ENCODE results near the gene FAM241A. TPM values are rescaled to one million over a fixed set of nuclear protein-coding genes. Genes with fewer than 3 reads are reported as not detected.

The FAM241A gene
- total RNA-seq, 2 experiments from 2014 or later, result 1.4 to 2.3 TPM

DNA sequence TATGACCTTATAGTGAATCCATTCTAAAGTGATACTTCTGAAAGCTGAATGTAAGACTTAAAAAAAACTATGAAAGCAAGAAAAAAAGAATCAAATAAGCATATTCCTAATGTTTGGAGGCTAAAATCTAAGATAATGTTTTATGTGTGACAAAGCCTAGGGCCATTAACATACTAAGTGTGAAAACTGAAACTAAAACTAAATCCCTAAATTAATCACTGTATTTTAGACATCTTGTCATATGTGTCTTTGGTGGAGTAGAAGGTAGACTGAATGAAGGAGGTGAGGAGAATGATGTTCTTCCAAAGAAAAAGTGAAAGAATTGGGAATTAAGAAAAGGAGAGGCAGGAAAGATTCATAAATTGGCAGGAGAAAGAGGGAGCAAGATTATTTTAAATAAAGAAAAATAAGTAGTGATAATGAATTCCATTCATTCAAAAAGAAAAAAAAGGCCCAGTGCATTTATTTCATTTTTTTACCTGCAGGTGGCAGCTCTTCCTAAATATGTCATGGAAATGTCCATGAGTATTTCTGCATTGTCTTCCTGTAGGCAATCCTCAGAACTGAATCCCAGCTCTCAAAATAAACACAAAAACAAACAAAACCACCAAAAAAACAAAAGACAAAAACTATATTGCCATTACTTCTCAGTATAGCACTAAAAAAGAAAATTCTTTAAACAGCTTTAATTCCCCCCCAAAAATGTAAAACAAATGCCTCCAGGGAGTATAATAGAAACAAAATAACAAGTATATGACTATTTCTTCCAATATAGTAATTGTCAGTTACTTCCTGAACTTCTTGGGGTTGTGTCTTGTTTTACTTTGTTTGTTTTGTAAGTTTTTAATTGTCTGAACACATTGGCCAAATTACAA, 69.4 kb downstream of the FAM241A start:
- no peaks in the 10 kb centered on the region for H3K36me3 Mint-ChIP-seq
- no peak for DNase-seq
- CTCF ChIA-PET, result interaction anchor here (0.7 to 1.8 kb wide), 10 partner anchors 11 to 309 kb away, joined by 3 to 13 read pairs (median 5); partner anchors contain the start of gene AP1AR
- H3K27ac Mint-ChIP-seq, result no peak overlapping the region
- H3K4me1 Mint-ChIP-seq, result peaks cover 8% of the 10 kb centered on the region
- H3K27me3 Mint-ChIP-seq, result peaks cover 2% of the 10 kb centered on the region
- H3K9me3 Mint-ChIP-seq (ENCODE audit: low read depth), result no peaks in the 10 kb centered on the region
- no peak overlapping the region for H3K4me3 Mint-ChIP-seq
- peak; percentile 78 for ATAC-seq

DNA sequence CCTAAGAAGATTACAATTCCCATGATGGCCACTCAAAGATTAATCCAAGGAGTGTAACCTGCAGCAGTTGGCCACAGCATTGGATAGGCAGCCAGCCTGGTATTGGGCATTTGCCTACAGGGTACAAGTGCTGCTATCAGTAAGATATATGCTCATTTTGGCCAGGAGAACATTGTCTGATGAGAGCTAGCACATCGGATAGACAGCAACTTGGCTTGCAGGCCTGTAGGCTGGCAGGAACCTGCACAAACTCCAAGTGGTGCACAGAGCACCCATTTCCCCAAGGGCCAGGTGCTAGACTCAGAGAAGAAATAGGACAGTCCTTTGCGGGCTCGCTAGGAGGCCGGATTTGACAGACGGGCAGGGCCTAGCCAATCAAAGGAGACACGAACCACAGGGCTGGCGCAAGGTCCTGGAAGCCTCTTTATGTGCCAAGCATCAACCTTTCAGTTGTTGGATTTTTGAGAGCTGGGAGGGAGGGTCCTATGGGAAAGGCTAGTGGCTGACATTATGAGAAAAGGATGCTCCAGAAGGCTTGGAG, 74.6 kb downstream of the FAM241A start:
- Mint-ChIP-seq H3K9me3 (ENCODE audit: low read depth) (peaks cover 2% of the 10 kb centered on the region), H3K4me3 (no peak overlapping the region), H3K36me3 (peaks cover 4% of the 10 kb centered on the region), H3K27me3 (no peaks in the 10 kb centered on the region), H3K4me1 (peaks cover 8% of the 10 kb centered on the region), H3K27ac (no peak overlapping the region)
- DNase-seq (no peak), ATAC-seq (no peak)
- CTCF ChIA-PET, result interaction anchor here (1.1 kb wide), 1 partner anchor 304 kb away, joined by 3 read pairs; no protein-coding TSS in a partner anchor

DNA sequence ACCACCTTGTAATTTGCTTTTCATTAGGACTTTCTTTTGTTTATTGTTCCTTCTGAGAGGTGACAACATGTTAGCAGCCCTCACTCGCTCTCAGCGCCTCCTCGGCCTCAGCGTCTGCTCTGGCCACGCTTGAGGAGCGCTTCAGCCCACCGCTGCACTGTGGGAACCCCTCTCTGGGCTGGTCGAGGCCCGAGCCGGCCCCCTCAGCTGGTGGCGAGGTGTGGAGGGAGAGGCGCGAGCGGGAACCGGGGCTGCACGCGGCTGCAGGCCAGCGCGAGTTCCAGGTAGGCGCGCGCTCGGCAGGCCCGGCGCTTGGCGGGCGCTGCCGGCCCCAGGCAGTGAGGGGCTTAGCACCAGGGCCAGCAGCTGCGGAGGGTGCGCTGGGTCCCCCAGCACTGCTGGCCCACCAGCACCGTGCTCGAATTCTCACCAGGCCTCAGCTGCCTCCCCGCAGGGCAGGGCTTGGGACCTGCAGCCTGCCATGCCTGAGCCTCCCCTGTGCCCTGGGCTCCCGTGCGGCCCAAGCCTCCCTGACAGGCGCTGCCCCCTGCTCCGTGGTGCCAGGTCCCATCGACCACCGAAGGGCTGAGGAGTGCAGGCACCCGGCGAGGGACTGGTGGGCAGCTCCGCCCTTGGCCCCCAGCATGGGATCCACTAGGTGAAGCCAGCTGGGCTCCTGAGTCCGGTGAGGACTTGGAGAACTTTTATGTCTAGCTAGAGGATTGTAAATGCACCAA, 77.1 kb downstream of the FAM241A start:
- CTCF ChIA-PET, result no interaction called here
- DNase-seq (no peak), ATAC-seq (no peak)
- H3K9me3 Mint-ChIP-seq (ENCODE audit: low read depth), result peaks cover 2% of the 10 kb centered on the region
- peaks cover 4% of the 10 kb centered on the region for H3K27me3 Mint-ChIP-seq
- no peak overlapping the region for H3K4me3 Mint-ChIP-seq
- peaks cover 4% of the 10 kb centered on the region for H3K36me3 Mint-ChIP-seq
- peaks cover 8% of the 10 kb centered on the region for H3K4me1 Mint-ChIP-seq
- no peak overlapping the region for H3K27ac Mint-ChIP-seq

DNA sequence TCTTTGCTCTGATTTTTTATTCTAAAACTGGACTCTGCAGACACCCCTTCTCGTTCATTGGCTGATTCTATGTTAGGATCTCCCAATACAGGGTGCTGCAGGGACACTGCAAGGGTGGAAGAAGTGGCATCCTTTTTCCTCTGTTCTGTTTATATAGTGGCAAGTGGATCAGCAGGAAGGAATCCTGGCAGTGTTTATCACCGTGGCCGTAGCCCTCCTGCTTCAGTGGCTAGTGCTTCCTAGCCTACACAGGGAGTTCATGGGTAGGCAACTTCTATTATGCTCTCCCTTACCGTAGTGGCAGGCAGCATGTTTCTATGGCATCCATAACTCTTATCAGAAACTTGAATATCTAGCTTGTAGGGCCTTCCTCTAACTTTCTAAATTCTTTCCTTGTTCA, 79.9 kb downstream of the FAM241A start:
- H3K4me3 Mint-ChIP-seq, result no peak overlapping the region
- H3K27ac Mint-ChIP-seq, result no peak overlapping the region
- CTCF ChIA-PET, result interaction anchor here (1.1 to 1.9 kb wide), 2 partner anchors 9 to 11 kb away, joined by 5 read pairs; no protein-coding TSS in a partner anchor
- no peak for ATAC-seq
- peaks cover 2% of the 10 kb centered on the region for H3K9me3 Mint-ChIP-seq (ENCODE audit: low read depth)
- peaks cover 4% of the 10 kb centered on the region for H3K36me3 Mint-ChIP-seq
- DNase-seq, result no peak
- H3K27me3 Mint-ChIP-seq, result peaks cover 4% of the 10 kb centered on the region
- H3K4me1 Mint-ChIP-seq, result peaks cover 9% of the 10 kb centered on the region

DNA sequence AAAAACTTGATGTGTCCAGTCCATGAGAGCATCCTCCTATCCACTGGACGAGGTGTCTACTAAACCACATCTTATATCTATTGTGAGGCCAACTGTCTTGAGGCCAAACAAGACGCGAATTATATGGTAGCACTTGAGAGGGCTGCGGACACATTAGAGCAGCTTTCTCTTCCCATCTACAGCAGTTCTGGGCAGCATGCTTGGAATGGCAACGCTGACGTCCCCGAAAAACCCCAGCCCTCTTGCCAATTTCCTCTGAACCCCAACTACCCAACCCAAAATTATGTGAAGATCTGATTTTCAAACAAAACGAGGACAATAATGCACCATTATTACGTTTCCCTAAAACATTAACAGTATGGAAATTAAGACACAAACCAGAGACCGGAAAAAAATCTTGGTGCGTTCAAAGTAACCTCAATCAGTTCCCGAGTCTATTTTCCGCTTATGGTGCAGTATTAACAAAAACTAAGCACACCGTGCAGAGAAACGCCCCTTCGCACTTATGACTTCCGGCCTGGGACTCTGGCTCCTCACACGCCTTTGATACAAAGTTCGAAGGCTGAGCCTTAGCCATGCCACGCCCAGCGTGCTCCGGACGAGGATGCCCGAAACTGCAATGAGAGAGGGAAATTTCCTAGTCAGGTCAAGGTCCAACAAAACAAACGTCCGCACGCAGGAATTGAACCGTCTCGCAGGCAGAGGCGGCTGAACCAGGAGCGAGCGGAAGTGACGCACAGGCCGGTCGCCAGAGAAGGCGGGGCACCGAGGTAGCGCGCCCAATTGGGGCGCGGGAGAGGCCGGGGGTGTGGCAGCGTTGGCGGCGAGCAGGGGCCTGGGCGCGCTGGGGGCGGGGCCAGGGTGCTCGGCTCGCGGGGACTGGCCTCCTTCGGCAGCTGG, 85.9 kb downstream of the FAM241A start:
- peaks cover under 1% of the 10 kb centered on the region for H3K27me3 Mint-ChIP-seq
- H3K36me3 Mint-ChIP-seq, result no peaks in the 10 kb centered on the region
- peak overlapping the region; percentile 99 for H3K27ac Mint-ChIP-seq
- ATAC-seq (peak; percentile 93), DNase-seq (peak; percentile 98)
- H3K9me3 Mint-ChIP-seq (ENCODE audit: low read depth), result no peaks in the 10 kb centered on the region
- peaks cover 30% of the 10 kb centered on the region for H3K4me1 Mint-ChIP-seq
- CTCF ChIA-PET, result interaction anchor here (0.6 to 4.0 kb wide), 7 partner anchors 14 to 132 kb away, joined by 3 to 42 read pairs (median 4); no protein-coding TSS in a partner anchor
- H3K4me3 Mint-ChIP-seq, result peak overlapping the region; percentile 89

DNA sequence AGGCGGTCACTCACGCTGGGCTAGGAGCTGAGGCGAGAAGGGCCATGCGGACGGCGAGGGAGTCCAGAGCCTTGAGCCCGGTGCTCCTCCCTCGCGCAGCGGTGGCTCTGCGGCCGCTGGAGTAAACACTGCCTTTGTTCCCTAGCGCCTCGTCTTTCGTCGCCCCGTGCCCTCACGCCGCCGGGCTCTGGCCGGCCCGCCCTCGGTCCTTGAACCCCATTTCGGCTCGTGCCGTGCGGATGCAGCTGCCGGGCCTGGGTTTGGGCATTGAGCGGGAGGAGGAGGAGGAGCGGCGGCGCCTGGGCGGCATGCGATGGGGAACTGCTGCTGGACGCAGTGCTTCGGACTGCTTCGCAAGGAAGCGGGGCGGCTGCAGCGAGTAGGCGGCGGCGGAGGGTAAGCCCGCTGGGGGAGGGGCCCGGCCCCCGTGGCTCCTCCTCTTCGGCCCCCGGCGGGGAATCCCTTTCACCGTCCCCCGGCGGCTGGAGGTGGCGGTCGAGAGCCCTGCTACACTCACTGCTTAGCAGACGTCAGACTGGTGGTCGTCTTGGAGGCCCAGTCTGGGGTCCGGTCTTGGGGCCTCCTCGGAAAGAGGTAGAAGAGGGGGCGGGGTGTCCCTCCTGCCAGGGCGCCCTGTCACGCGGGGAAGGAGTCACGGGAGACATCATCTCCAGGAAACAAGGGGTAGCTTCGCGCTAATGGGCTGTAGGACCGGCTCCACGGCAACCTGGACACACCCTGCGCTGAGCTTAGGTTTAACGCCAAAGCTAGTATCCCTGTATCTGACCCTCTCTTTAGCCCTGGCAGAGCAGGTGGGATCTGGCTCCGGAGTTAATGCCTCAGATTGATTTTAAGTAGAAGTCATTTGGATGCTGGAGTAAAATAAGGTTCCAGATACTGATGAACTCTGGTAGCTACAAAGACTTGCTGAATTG, 86.8 kb downstream of the FAM241A start, which contains the start of gene AP1AR:
Gene AP1AR, plus strand, starts transcription at position 9 of the 935 bp plus-strand sequence. Its CDS starts 305 bp downstream, at position 314.
- no peaks in the 10 kb centered on the region for H3K36me3 Mint-ChIP-seq
- peak within 1 kb of the TSS; percentile 99 for H3K27ac Mint-ChIP-seq
- H3K4me1 Mint-ChIP-seq, result peaks cover 30% of the 10 kb centered on the region
- ATAC-seq (peak; percentile 67), DNase-seq (peak; percentile 89)
- peak within 1 kb of the TSS; percentile 89 for H3K4me3 Mint-ChIP-seq
- CTCF ChIA-PET, result interaction anchor here (0.6 to 4.0 kb wide), 16 partner anchors 11 to 133 kb away, joined by 3 to 42 read pairs (median 3); partner anchors contain the start of gene TIFA
- H3K9me3 Mint-ChIP-seq (ENCODE audit: low read depth), result no peaks in the 10 kb centered on the region
- no peaks in the 10 kb centered on the region for H3K27me3 Mint-ChIP-seq

DNA sequence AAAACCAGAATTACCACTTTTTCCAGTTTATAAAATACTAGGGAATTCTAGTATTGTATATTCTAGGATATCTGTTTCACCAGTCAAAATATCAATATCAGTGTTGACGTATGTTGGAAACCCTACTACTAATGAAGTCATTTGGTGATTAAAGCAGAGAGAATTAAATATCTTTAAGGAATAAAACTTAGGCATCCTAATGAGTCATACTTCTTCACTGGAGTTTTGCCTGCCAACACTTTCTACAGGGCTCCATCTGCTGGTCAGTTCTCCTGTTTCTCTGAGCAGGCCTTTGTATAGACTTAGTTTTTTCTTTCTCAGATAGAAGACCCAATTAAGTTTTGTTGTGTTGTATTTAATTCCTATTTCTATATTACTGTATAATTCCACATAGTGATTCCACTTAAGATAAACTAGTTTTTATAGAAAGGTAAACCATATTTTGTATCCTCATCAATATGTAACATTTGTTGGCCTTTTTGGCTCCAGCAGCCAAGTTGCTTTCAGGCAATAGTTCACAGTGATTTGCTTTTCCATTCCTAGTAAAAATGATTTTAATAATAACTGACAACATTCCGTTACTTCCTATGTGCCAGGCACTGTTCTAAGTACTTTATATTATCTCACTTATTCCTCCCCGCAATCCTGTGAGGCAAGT, 89.8 kb downstream of the FAM241A start:
- H3K36me3 Mint-ChIP-seq, result no peaks in the 10 kb centered on the region
- peak; percentile 68 for DNase-seq
- H3K4me1 Mint-ChIP-seq, result peaks cover 39% of the 10 kb centered on the region
- CTCF ChIA-PET, result interaction anchor here (0.7 to 4.0 kb wide), 20 partner anchors 9 to 157 kb away, joined by 3 to 42 read pairs (median 5); partner anchors contain the start of gene FAM241A
- no peaks in the 10 kb centered on the region for H3K9me3 Mint-ChIP-seq (ENCODE audit: low read depth)
- H3K27me3 Mint-ChIP-seq, result no peaks in the 10 kb centered on the region
- no peak overlapping the region for H3K4me3 Mint-ChIP-seq
- no peak overlapping the region for H3K27ac Mint-ChIP-seq
- no peak for ATAC-seq

DNA sequence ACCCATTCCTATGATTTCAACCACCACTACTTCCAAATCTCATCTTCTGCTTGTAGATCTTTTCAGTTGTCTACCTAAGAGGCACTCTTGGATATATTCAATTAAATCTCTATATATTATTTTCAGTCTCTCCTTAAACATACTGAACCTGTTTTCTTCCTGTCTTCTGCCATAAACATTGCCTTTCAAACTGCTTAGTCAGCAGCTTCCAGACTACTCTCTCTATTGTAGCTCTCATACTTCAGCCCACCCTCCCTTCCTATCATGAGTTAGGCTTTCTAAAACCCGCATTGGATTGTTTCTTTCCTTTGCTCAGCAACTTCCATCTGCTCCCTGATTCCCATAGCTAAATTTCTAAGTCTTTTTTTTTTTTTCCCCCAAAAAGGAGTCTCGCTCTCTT, 90.8 kb downstream of the FAM241A start:
- H3K27me3 Mint-ChIP-seq, result no peaks in the 10 kb centered on the region
- H3K27ac Mint-ChIP-seq, result no peak overlapping the region
- H3K36me3 Mint-ChIP-seq, result no peaks in the 10 kb centered on the region
- ATAC-seq (no peak), DNase-seq (no peak)
- H3K4me1 Mint-ChIP-seq, result peaks cover 32% of the 10 kb centered on the region
- no peaks in the 10 kb centered on the region for H3K9me3 Mint-ChIP-seq (ENCODE audit: low read depth)
- no peak overlapping the region for H3K4me3 Mint-ChIP-seq
- CTCF ChIA-PET, result interaction anchor here (0.7 to 3.0 kb wide), 4 partner anchors 9 to 137 kb away, joined by 3 to 22 read pairs (median 6); no protein-coding TSS in a partner anchor

DNA sequence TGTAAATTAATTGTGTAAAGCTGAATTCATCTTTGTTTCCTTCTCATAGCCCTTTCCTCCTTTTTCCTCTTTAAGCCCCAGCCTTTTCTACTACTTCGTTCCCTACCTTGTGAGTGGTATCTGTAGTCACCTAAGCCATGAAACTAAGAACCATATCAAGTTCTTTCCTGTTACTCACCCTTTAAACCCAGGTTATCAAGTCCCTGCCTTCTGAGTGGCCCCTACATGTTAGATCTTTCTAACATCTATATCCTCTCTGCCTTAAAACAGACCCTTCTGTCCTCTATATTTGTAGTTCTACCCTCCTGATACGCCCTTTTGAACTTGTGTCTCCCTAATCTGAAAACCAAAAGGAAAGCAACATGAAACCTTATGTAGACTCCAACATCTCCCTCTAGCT, 93.6 kb downstream of the FAM241A start:
- no peaks in the 10 kb centered on the region for H3K9me3 Mint-ChIP-seq (ENCODE audit: low read depth)
- CTCF ChIA-PET, result interaction anchor here (0.6 to 2.1 kb wide), 2 partner anchors 8 to 262 kb away, joined by 3 to 4 read pairs; no protein-coding TSS in a partner anchor
- no peaks in the 10 kb centered on the region for H3K27me3 Mint-ChIP-seq
- H3K36me3 Mint-ChIP-seq, result no peaks in the 10 kb centered on the region
- DNase-seq, result no peak
- H3K4me3 Mint-ChIP-seq, result no peak overlapping the region
- ATAC-seq, result no peak
- H3K4me1 Mint-ChIP-seq, result peaks cover 22% of the 10 kb centered on the region
- H3K27ac Mint-ChIP-seq, result no peak overlapping the region
